GM12873 (cell line): Measurements from ENCODE around the gene PDZRN3.

ENCODE experiments used
- TF ChIP-seq, protein P1 (sequence below): IDR thresholded peaks from 2 replicates; pipeline ENCODE4 v1.5.1; 2012; ENCODE audit warnings: low read depth, mild to moderate bottlenecking, moderate library complexity, low read length, control low read depth; ENCODE audit not compliant: insufficient read depth; ENCODE audit errors: missing control alignments

The PDZRN3 gene

DNA sequence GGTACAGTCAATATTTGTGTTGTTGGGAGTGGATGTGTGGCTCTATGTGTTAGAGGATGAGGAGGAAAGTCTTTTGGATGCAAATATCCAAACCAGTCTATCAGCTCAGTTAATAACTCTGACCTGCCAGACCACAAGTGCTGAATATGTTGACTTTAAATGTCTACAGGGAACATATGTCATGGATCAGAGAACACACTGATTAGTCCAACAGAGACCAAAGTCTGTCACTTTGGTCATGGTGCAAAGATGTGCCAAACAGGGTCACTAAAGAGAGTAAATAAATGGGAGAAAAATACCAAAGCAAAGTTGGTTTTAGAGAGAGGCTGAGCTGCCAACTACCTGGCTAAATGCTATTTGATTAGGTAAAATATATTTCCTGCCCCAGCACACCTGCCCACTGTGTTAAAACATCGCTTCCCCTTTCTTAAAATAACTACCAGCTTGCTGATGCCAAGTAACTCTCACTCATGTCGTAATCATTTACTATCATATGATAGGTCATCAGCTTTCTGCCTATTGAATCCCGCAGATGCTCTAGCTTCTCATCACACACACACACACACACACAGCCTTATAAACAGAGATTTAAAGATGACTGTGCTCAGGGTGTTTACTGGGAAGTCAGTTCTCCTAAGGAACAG, 173.3 kb downstream of the PDZRN3 start:
- TF ChIP-seq, protein P1, sequence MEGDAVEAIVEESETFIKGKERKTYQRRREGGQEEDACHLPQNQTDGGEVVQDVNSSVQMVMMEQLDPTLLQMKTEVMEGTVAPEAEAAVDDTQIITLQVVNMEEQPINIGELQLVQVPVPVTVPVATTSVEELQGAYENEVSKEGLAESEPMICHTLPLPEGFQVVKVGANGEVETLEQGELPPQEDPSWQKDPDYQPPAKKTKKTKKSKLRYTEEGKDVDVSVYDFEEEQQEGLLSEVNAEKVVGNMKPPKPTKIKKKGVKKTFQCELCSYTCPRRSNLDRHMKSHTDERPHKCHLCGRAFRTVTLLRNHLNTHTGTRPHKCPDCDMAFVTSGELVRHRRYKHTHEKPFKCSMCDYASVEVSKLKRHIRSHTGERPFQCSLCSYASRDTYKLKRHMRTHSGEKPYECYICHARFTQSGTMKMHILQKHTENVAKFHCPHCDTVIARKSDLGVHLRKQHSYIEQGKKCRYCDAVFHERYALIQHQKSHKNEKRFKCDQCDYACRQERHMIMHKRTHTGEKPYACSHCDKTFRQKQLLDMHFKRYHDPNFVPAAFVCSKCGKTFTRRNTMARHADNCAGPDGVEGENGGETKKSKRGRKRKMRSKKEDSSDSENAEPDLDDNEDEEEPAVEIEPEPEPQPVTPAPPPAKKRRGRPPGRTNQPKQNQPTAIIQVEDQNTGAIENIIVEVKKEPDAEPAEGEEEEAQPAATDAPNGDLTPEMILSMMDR = no peak

DNA sequence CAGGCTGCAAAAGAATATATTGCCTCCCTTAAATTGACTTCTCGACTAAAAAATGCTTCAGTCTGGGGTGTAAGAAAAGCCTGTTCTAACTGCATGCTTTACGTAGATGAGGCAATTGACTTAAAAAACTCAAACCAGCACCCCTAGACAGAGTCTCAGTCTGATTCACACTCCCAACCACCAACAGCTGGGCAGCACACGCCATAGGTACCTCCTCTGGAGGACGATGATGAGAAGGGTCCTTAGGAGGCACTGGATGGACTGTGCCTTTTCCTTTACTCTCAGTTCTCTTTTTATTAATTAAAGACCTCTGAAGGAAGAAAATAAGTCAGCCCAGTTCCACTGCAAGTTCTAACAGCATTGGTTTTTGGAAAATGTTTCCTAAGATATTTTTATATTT, 175.0 kb downstream of the PDZRN3 start:
- TF ChIP-seq, protein P1 = no peak

DNA sequence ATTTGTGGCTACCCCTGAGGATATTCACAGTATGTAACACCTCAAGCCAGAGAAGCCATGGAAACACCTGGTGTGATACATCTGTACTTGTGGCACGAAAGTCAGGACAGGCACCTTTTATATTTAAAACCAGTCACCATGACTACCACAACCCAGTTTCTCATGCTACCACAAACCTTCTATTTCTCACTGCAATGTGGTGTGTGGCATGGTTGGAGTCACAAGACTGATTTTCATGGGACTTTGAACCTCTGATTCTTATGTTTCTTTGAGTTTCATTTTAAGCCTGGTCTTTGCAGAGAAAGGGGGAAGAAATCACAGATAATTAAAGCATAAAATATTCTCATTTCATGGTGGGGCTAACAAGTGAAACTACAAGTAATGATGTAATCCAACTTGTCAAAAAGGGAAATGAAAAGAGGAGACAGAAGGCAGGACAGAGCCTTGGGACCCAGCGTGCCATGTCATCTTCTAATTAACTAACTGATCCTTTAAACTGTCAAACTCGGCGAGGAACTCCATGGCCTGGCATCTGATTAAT, 175.9 kb downstream of the PDZRN3 start:
- TF ChIP-seq, protein P1 = no peak

DNA sequence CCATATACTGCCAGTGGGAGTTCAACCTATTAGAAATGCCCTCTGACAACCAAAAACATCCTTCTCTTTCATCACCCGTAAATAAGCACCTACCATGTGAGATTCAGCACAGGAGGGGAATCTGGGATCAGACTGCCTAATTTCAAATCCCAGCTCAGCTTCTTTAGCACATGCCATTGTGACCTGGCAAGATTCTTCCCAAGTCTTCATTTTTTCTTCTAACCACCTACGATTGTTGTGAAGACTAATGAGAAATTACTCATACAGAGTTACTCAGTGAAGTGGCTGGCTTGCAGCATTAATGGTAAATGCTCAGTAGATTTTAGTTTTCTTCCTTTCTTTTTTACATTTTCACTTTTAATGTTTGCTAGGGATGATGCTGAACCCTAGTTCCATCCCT, 176.7 kb downstream of the PDZRN3 start:
- TF ChIP-seq, protein P1 = no peak

DNA sequence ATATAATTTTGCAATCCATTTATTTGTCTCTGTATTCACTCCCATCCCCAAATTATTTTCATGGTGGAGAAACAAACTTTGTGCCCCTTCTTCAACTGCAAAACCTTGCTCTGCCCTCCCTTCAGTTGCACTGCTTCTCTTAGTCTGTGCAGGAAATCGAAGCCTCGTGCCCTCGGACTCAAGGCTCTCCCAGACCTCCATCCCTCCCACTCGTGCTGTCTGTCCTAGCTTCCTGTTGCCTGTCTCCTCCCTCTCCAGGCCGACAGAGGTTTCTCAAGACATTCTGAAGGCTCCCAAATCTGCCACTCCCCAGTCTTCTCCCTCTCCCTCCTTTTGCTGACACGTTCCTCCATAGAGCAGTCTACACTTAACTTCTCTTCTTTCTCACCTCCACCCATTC, 177.6 kb downstream of the PDZRN3 start:
- TF ChIP-seq, protein P1 = no peak

DNA sequence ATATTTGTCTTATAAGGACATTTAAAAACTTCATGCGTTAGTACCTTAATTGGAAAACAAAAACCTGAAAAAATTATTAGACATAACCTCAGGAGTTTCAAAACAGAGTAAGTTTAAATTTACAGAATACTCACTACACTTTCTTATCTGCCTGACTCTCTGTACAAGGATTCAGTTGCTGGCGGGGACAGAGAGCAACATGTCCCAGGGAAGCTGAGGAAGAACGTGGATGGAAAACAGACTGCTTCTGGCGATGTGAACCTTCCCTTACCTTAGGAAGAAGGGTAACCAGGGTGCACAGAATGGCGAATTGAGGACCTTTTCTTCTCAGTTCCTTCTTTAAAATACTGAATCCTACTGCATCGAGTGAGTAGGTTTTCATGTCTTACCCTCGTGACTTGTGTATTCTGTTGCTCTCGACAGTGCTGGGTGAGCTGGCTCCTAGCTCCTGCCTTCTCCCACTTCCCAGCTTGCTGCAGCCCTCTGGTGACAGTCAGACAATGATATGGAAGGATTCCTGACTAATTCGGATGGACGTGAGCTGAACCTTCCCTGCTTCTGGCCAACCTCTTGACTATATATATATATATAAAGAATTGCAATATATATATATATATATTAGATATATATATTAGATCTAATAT, 178.2 kb downstream of the PDZRN3 start:
- TF ChIP-seq, protein P1 = no peak

DNA sequence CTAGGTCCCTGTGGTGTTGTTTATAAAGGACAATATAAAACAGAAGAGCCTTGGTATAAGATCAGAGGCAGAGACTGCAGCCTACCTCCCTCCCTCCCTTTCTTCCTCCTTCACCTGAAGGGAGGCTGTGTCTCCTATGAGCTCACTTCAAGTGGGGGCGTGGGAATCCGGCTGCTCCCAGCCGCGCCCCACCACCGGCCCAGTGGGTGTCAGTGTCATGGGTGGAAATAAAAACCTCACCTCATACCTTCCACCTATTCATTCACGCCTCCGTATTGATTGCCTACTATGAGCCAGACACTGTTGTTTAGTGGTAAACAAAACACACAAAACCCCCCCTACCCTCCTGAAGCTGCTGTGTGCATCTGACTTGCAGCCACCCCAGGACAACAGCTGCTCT, 181.9 kb downstream of the PDZRN3 start:
- TF ChIP-seq, protein P1 = no peak
